Glutamatergic neuron (in vitro differentiated cells): ENCODE results near the gene PGLYRP2. TPM values are rescaled to one million over a fixed set of nuclear protein-coding genes. Genes with fewer than 3 reads are reported as not detected.

Experiments used
- DNase-seq: peaks from one replicate; pipeline ENCODE4 v3.0.0; 2022
- H3K27ac Mint-ChIP-seq: one replicate; pipeline ENCODE4 v1.8.0; 2020; ENCODE audit warnings: mild to moderate bottlenecking, mixed read lengths, inconsistent platforms; ENCODE audit not compliant: unreplicated experiment
- H3K27me3 Mint-ChIP-seq: one replicate; pipeline ENCODE4 v1.8.0; 2020; ENCODE audit warnings: mild to moderate bottlenecking, moderate library complexity, mixed read lengths, inconsistent platforms; ENCODE audit not compliant: unreplicated experiment
- H3K36me3 Mint-ChIP-seq: one replicate; pipeline ENCODE4 v1.8.0; 2020; ENCODE audit warnings: mild to moderate bottlenecking, mixed read lengths, inconsistent platforms; ENCODE audit not compliant: unreplicated experiment
- H3K4me1 Mint-ChIP-seq: one replicate; pipeline ENCODE4 v1.8.0; 2020; ENCODE audit warnings: mild to moderate bottlenecking, low read depth, mixed read lengths, inconsistent platforms; ENCODE audit not compliant: unreplicated experiment
- H3K4me3 Mint-ChIP-seq: one replicate; pipeline ENCODE4 v1.8.0; 2020; ENCODE audit warnings: mild to moderate bottlenecking, mixed read lengths, inconsistent platforms; ENCODE audit not compliant: unreplicated experiment
- H3K9me3 Mint-ChIP-seq: one replicate; pipeline ENCODE4 v1.8.0; 2020; ENCODE audit warnings: mild to moderate bottlenecking, moderate library complexity, mixed read lengths, inconsistent platforms; ENCODE audit not compliant: unreplicated experiment
- total RNA-seq: library from RNA; stranded (reverse); fragmentation: NEBNext Ultra II Directional; extraction: Animal tissue kit (Norgen Biotek cat#: 25700); gene quantifications from one replicate; pipeline ENCODE4 v1.2.1, GENCODE V29; 2021; ENCODE audit not compliant: unreplicated experiment
- TF ChIP-seq, protein P1 (sequence below): fragments of 200-600 bp; sonication (generic); IDR thresholded peaks from one replicate; pipeline ENCODE4 v1.5.0; 2021; ENCODE audit not compliant: partially characterized antibody, unreplicated experiment

Gene PGLYRP2
- total RNA-seq, 1 donor from 2014 or later: not detected

- peaks cover 3% of the 10 kb centered on the region for H3K9me3 Mint-ChIP-seq
- H3K27ac Mint-ChIP-seq: no peak overlapping the region
- H3K27me3 Mint-ChIP-seq: no peaks in the 10 kb centered on the region
- H3K4me1 Mint-ChIP-seq: no peaks in the 10 kb centered on the region
- no peak for DNase-seq
- H3K4me3 Mint-ChIP-seq: no peak overlapping the region
- TF ChIP-seq, protein P1, sequence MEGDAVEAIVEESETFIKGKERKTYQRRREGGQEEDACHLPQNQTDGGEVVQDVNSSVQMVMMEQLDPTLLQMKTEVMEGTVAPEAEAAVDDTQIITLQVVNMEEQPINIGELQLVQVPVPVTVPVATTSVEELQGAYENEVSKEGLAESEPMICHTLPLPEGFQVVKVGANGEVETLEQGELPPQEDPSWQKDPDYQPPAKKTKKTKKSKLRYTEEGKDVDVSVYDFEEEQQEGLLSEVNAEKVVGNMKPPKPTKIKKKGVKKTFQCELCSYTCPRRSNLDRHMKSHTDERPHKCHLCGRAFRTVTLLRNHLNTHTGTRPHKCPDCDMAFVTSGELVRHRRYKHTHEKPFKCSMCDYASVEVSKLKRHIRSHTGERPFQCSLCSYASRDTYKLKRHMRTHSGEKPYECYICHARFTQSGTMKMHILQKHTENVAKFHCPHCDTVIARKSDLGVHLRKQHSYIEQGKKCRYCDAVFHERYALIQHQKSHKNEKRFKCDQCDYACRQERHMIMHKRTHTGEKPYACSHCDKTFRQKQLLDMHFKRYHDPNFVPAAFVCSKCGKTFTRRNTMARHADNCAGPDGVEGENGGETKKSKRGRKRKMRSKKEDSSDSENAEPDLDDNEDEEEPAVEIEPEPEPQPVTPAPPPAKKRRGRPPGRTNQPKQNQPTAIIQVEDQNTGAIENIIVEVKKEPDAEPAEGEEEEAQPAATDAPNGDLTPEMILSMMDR: no peak
- no peaks in the 10 kb centered on the region for H3K36me3 Mint-ChIP-seq
Observed at GRCh38 chr19:15442142-15442920, 37.0 kb downstream of the PGLYRP2 start.

GRCh38 chr19:15441317-15441716 is 38.0 kb downstream of the PGLYRP2 start:
- H3K36me3 Mint-ChIP-seq: no peaks in the 10 kb centered on the region

GRCh38 chr19:15439821-15440641 is 39.3 kb downstream of the PGLYRP2 start:
- Mint-ChIP-seq H3K4me3 (no peak overlapping the region), H3K9me3 (peaks cover 3% of the 10 kb centered on the region), H3K27me3 (peaks cover 2% of the 10 kb centered on the region), H3K27ac (no peak overlapping the region), H3K36me3 (no peaks in the 10 kb centered on the region), H3K4me1 (no peaks in the 10 kb centered on the region)
- no peak for DNase-seq
- TF ChIP-seq, protein P1: no peak

More at GRCh38 chr19:15441317-15441716, 38.0 kb downstream of the PGLYRP2 start:
- no peak overlapping the region for H3K27ac Mint-ChIP-seq
- H3K4me1 Mint-ChIP-seq: no peaks in the 10 kb centered on the region
- H3K27me3 Mint-ChIP-seq: peaks cover under 1% of the 10 kb centered on the region
- TF ChIP-seq, protein P1: no peak
- H3K4me3 Mint-ChIP-seq: no peak overlapping the region
- no peak for DNase-seq
- H3K9me3 Mint-ChIP-seq: peaks cover 3% of the 10 kb centered on the region

GRCh38 chr19:15439078-15439799 is 40.1 kb downstream of the PGLYRP2 start:
- no peak overlapping the region for H3K27ac Mint-ChIP-seq
- TF ChIP-seq, protein P1: no peak
- H3K27me3 Mint-ChIP-seq: peaks cover 2% of the 10 kb centered on the region
- H3K4me3 Mint-ChIP-seq: no peak overlapping the region
- DNase-seq: no peak
- no peaks in the 10 kb centered on the region for H3K36me3 Mint-ChIP-seq
- no peaks in the 10 kb centered on the region for H3K4me1 Mint-ChIP-seq
- peaks cover 3% of the 10 kb centered on the region for H3K9me3 Mint-ChIP-seq
